Inferior parietal cortex (tissue), 1 donor: ENCODE measurements around the gene TMEM87B.
"Not testable (repeated sequence)": the region's sequence is repeated elsewhere in the genome, so short reads cannot be mapped to it uniquely, and the experiment has no call there.

Source experiments
- DNase-seq: peaks from one replicate; pipeline ENCODE4 v3.0.0-alpha.2; 2016; ENCODE audit errors: extremely low spot score

The TMEM87B gene

GRCh38 chr2:112033600-112033999 is 21.5 kb upstream of the TMEM87B start:
- DNase-seq = no peak

- DNase-seq = no peak
Observed at GRCh38 chr2:112034924-112035323, 20.1 kb upstream of the TMEM87B start.

- no peak for DNase-seq
Observed at GRCh38 chr2:112035786-112036185, 19.3 kb upstream of the TMEM87B start.

- not testable (repeated sequence) for DNase-seq
Observed at GRCh38 chr2:112039556-112039955, 15.5 kb upstream of the TMEM87B start.

- DNase-seq = not testable (repeated sequence)
Observed at GRCh38 chr2:112040066-112040465, 15.0 kb upstream of the TMEM87B start.

- DNase-seq = not testable (repeated sequence)
Observed at GRCh38 chr2:112041460-112041859, 13.6 kb upstream of the TMEM87B start.

GRCh38 chr2:112045446-112046014 is 9.5 kb upstream of the TMEM87B start:
- DNase-seq = no peak

- DNase-seq = no peak
Observed at GRCh38 chr2:112046231-112046630, 8.8 kb upstream of the TMEM87B start.

GRCh38 chr2:112047537-112048235 is 7.4 kb upstream of the TMEM87B start:
- no peak for DNase-seq

GRCh38 chr2:112048236-112048592 is 6.9 kb upstream of the TMEM87B start:
- DNase-seq = no peak

GRCh38 chr2:112048887-112049286 is 6.2 kb upstream of the TMEM87B start:
- DNase-seq = peak; percentile 84

- no peak for DNase-seq
Observed at GRCh38 chr2:112050316-112050715, 4.8 kb upstream of the TMEM87B start.

GRCh38 chr2:112053917-112054846 is 887 bp upstream of the TMEM87B start:
- DNase-seq = peak; percentile 88

GRCh38 chr2:112055730-112056625 is 909 bp downstream of the TMEM87B start:
- DNase-seq = peak; percentile 47

- DNase-seq = no peak
Observed at GRCh38 chr2:112056626-112056987, 1.5 kb downstream of the TMEM87B start.

- no peak for DNase-seq
Observed at GRCh38 chr2:112059671-112060070, 4.6 kb downstream of the TMEM87B start.

GRCh38 chr2:112061299-112061698 is 6.2 kb downstream of the TMEM87B start:
- DNase-seq = no peak

- DNase-seq = no peak
Observed at GRCh38 chr2:112061840-112062239, 6.8 kb downstream of the TMEM87B start.

- no peak for DNase-seq
Observed at GRCh38 chr2:112062894-112063293, 7.8 kb downstream of the TMEM87B start.

GRCh38 chr2:112065486-112065885 is 10.4 kb downstream of the TMEM87B start:
- no peak for DNase-seq

GRCh38 chr2:112065966-112066365 is 10.9 kb downstream of the TMEM87B start:
- DNase-seq = no peak

- DNase-seq = not testable (repeated sequence)
Observed at GRCh38 chr2:112069794-112070193, 14.7 kb downstream of the TMEM87B start.
